ENCODE results near the gene UBC.
A peak's percentile ranks its signal among the peaks of the same experiment; 100 is the strongest.
"Not testable (repeated sequence)": the region's sequence is repeated elsewhere in the genome, so short reads cannot be mapped to it uniquely, and the experiment has no call there.

The UBC gene

GRCh38 chr12:124904306-124905098 lies 9.9 kb downstream of the UBC start:
- Histone ChIP-seq H4K12ac (ENCODE audit: low read depth, low read length) (no peak overlapping the region), H3K4ac (ENCODE audit: low read depth, low read length) (no peak overlapping the region), H3K23ac (ENCODE audit: low read length) (no peak overlapping the region), H3K4me2 (ENCODE audit: low read length) (peak overlapping the region; percentile 27), H3K4me3 (ENCODE audit: low read depth, low read length) (no peak overlapping the region), H3K36me3 (ENCODE audit: control insufficient read depth in 1 of 2, insufficient read depth in 2 of 2, low read length in 2 of 2) (no peaks in the 10 kb centered on the region), H3K27me3 (ENCODE audit: insufficient read depth, low read length) (no peaks in the 10 kb centered on the region), H2BK120ac (ENCODE audit: insufficient read depth, low read length, poor library complexity) (no peak overlapping the region), H3K27ac (ENCODE audit: low read depth, low read length) (no peak overlapping the region), H2BK12ac (ENCODE audit: low read length) (no peak overlapping the region), H3K14ac (ENCODE audit: low read length) (no peak overlapping the region), H3K79me2 (ENCODE audit: control insufficient read depth, insufficient read depth, low read length, poor library complexity) (no peaks in the 10 kb centered on the region), H2AK5ac (ENCODE audit: low read length) (no peak overlapping the region), H2AFZ (ENCODE audit: insufficient read depth, low read length, poor library complexity) (no peak overlapping the region), H2BK5ac (ENCODE audit: low read depth, low read length, poor library complexity) (no peak overlapping the region), H4K8ac (ENCODE audit: low read depth, low read length) (no peak overlapping the region), H3K4me1 (ENCODE audit: control insufficient read depth in 1 of 2, insufficient read depth in 2 of 2, low read length in 2 of 2) (peaks cover 3 to 6% of the 10 kb centered on the region in 2 experiments), H3K9ac (ENCODE audit: low read length) (no peak overlapping the region), H3K9me3 (ENCODE audit: insufficient read depth, low read depth, low read length) (no peaks in the 10 kb centered on the region), H4K91ac (ENCODE audit: low read depth, low read length) (no peak overlapping the region), H3K18ac (ENCODE audit: low read length) (no peak overlapping the region), H3K79me1 (ENCODE audit: low read length) (no peaks in the 10 kb centered on the region)
- no CpG with 5 or more reads among the region's 15 CpGs for WGBS (ENCODE audit: extremely low coverage, insufficient coverage, insufficient read length)
- DNase-seq, result peak; percentile 91

GRCh38 chr12:124902916-124903315 lies 11.5 kb downstream of the UBC start:
- H3K18ac ChIP-seq (ENCODE audit: low read length), result no peak overlapping the region
- no peak overlapping the region for H4K8ac ChIP-seq (ENCODE audit: low read depth, low read length)
- H2AFZ ChIP-seq (ENCODE audit: insufficient read depth, low read length, poor library complexity), result no peak overlapping the region
- no peak overlapping the region for H3K4me3 ChIP-seq (ENCODE audit: low read depth, low read length)
- H3K27ac ChIP-seq (ENCODE audit: low read depth, low read length), result no peak overlapping the region
- DNase-seq, result no peak
- H3K4me1 ChIP-seq (ENCODE audit: control insufficient read depth in 1 of 2, insufficient read depth in 2 of 2, low read length in 2 of 2), result peaks cover 3 to 6% of the 10 kb centered on the region in 2 experiments
- H3K4me2 ChIP-seq (ENCODE audit: low read length), result no peak overlapping the region
- no peak overlapping the region for H3K14ac ChIP-seq (ENCODE audit: low read length)
- no CpG with 5 or more reads among the region's 6 CpGs for WGBS (ENCODE audit: extremely low coverage, insufficient coverage, insufficient read length)
- no peak overlapping the region for H4K12ac ChIP-seq (ENCODE audit: low read depth, low read length)
- H3K9me3 ChIP-seq (ENCODE audit: insufficient read depth, low read depth, low read length), result no peaks in the 10 kb centered on the region
- H3K36me3 ChIP-seq (ENCODE audit: control insufficient read depth in 1 of 2, insufficient read depth in 2 of 2, low read length in 2 of 2), result no peaks in the 10 kb centered on the region
- H3K79me2 ChIP-seq (ENCODE audit: control insufficient read depth, insufficient read depth, low read length, poor library complexity), result no peaks in the 10 kb centered on the region
- H3K79me1 ChIP-seq (ENCODE audit: low read length), result no peaks in the 10 kb centered on the region
- no peak overlapping the region for H2BK12ac ChIP-seq (ENCODE audit: low read length)
- H3K23ac ChIP-seq (ENCODE audit: low read length), result no peak overlapping the region
- no peak overlapping the region for H2BK120ac ChIP-seq (ENCODE audit: insufficient read depth, low read length, poor library complexity)
- H3K4ac ChIP-seq (ENCODE audit: low read depth, low read length), result no peak overlapping the region
- H4K91ac ChIP-seq (ENCODE audit: low read depth, low read length), result no peak overlapping the region
- H2BK5ac ChIP-seq (ENCODE audit: low read depth, low read length, poor library complexity), result no peak overlapping the region
- H3K9ac ChIP-seq (ENCODE audit: low read length), result no peak overlapping the region
- H3K27me3 ChIP-seq (ENCODE audit: insufficient read depth, low read length), result no peaks in the 10 kb centered on the region
- H2AK5ac ChIP-seq (ENCODE audit: low read length), result no peak overlapping the region

GRCh38 chr12:124901003-124901402 lies 13.4 kb downstream of the UBC start:
- Histone ChIP-seq H3K36me3 (ENCODE audit: control insufficient read depth in 1 of 2, insufficient read depth in 2 of 2, low read length in 2 of 2) (no peaks in the 10 kb centered on the region), H2AFZ (ENCODE audit: insufficient read depth, low read length, poor library complexity) (no peak overlapping the region), H4K91ac (ENCODE audit: low read depth, low read length) (no peak overlapping the region), H2BK120ac (ENCODE audit: insufficient read depth, low read length, poor library complexity) (no peak overlapping the region), H3K4me1 (ENCODE audit: control insufficient read depth in 1 of 2, insufficient read depth in 2 of 2, low read length in 2 of 2) (peaks cover 3 to 6% of the 10 kb centered on the region in 2 experiments), H3K4me3 (ENCODE audit: low read depth, low read length) (no peak overlapping the region), H3K23ac (ENCODE audit: low read length) (no peak overlapping the region), H3K14ac (ENCODE audit: low read length) (no peak overlapping the region), H3K4ac (ENCODE audit: low read depth, low read length) (no peak overlapping the region), H3K18ac (ENCODE audit: low read length) (no peak overlapping the region), H3K4me2 (ENCODE audit: low read length) (no peak overlapping the region), H3K27ac (ENCODE audit: low read depth, low read length) (no peak overlapping the region), H3K79me1 (ENCODE audit: low read length) (no peaks in the 10 kb centered on the region), H2BK5ac (ENCODE audit: low read depth, low read length, poor library complexity) (no peak overlapping the region), H3K79me2 (ENCODE audit: control insufficient read depth, insufficient read depth, low read length, poor library complexity) (no peaks in the 10 kb centered on the region), H3K27me3 (ENCODE audit: insufficient read depth, low read length) (no peaks in the 10 kb centered on the region), H4K12ac (ENCODE audit: low read depth, low read length) (no peak overlapping the region), H3K9me3 (ENCODE audit: insufficient read depth, low read depth, low read length) (peaks cover 4% of the 10 kb centered on the region), H4K8ac (ENCODE audit: low read depth, low read length) (no peak overlapping the region), H2AK5ac (ENCODE audit: low read length) (no peak overlapping the region), H3K9ac (ENCODE audit: low read length) (no peak overlapping the region), H2BK12ac (ENCODE audit: low read length) (no peak overlapping the region)
- no CpG with 5 or more reads among the region's 3 CpGs for WGBS (ENCODE audit: extremely low coverage, insufficient coverage, insufficient read length)
- no peak for DNase-seq

- not testable (repeated sequence) for H2BK120ac ChIP-seq (ENCODE audit: insufficient read depth, low read length, poor library complexity); H3K79me1 ChIP-seq (ENCODE audit: low read length); H3K4ac ChIP-seq (ENCODE audit: low read depth, low read length); H3K79me2 ChIP-seq (ENCODE audit: control insufficient read depth, insufficient read depth, low read length, poor library complexity); H2BK12ac ChIP-seq (ENCODE audit: low read length); DNase-seq; H4K12ac ChIP-seq (ENCODE audit: low read depth, low read length); H3K4me3 ChIP-seq (ENCODE audit: low read depth, low read length); H3K23ac ChIP-seq (ENCODE audit: low read length); H3K4me2 ChIP-seq (ENCODE audit: low read length); H3K14ac ChIP-seq (ENCODE audit: low read length); H3K27ac ChIP-seq (ENCODE audit: low read depth, low read length); H2AFZ ChIP-seq (ENCODE audit: insufficient read depth, low read length, poor library complexity); H3K4me1 ChIP-seq (ENCODE audit: control insufficient read depth in 1 of 2, insufficient read depth in 2 of 2, low read length in 2 of 2); H3K9ac ChIP-seq (ENCODE audit: low read length); H3K36me3 ChIP-seq (ENCODE audit: control insufficient read depth in 1 of 2, insufficient read depth in 2 of 2, low read length in 2 of 2); H3K9me3 ChIP-seq (ENCODE audit: insufficient read depth, low read depth, low read length); H3K18ac ChIP-seq (ENCODE audit: low read length); H2AK5ac ChIP-seq (ENCODE audit: low read length); H4K8ac ChIP-seq (ENCODE audit: low read depth, low read length); H4K91ac ChIP-seq (ENCODE audit: low read depth, low read length); H3K27me3 ChIP-seq (ENCODE audit: insufficient read depth, low read length); H2BK5ac ChIP-seq (ENCODE audit: low read depth, low read length, poor library complexity)
- no CpG with 5 or more reads among the region's 8 CpGs for WGBS (ENCODE audit: extremely low coverage, insufficient coverage, insufficient read length)
These were observed 14.1 kb downstream of the UBC start for GRCh38 chr12:124900345-124900795.

Data from trophoblast cell (in vitro differentiated cells and primary cell).